D721Med (cell line): ENCODE results near the gene PPM1H.

Experiments used
- DNase-seq: peaks from one replicate; pipeline ENCODE4 v3.0.0; 2011; ENCODE audit warnings: low spot score; ENCODE audit not compliant: insufficient read length
- FAIRE-seq: peaks from 2 replicates; lab custom pipeline; 2011; peaks lifted over from hg19 to GRCh38; lab: Jason Lieb, UNC
- CTCF ChIP-seq: IDR thresholded peaks from 2 replicates; pipeline ENCODE4 v1.5.1; 2012; ENCODE audit warnings: mild to moderate bottlenecking, control low read depth; ENCODE audit not compliant: insufficient read depth; ENCODE audit errors: missing control alignments

PPM1H gene

GRCh38 chr12:62657363-62657632, 277.7 kb downstream of the PPM1H start:
- DNase-seq (no peak), FAIRE-seq (no peak)
- TF ChIP-seq CTCF: no peak

- no peak for FAIRE-seq
- DNase-seq: no peak
- no peak for TF ChIP-seq CTCF
Observed at GRCh38 chr12:62656591-62657362, 278.2 kb downstream of the PPM1H start.

- FAIRE-seq: no peak
- no peak for TF ChIP-seq CTCF
- DNase-seq: no peak
Observed at GRCh38 chr12:62655666-62656151, 279.2 kb downstream of the PPM1H start.

- no peak for DNase-seq
- FAIRE-seq: no peak
- no peak for TF ChIP-seq CTCF
Observed at GRCh38 chr12:62654326-62655241, 280.4 kb downstream of the PPM1H start.

GRCh38 chr12:62653740-62654139, 281.2 kb downstream of the PPM1H start:
- no peak for TF ChIP-seq CTCF
- DNase-seq (no peak), FAIRE-seq (no peak)

GRCh38 chr12:62653304-62653703, 281.6 kb downstream of the PPM1H start:
- TF ChIP-seq CTCF: no peak
- FAIRE-seq: no peak
- no peak for DNase-seq
